GM12878 (cell line): ENCODE results near the gene CCNDBP1. TPM values are rescaled to one million over a fixed set of nuclear protein-coding genes. Genes with fewer than 3 reads are reported as not detected.

Source experiments
- ATAC-seq: fragments of 200-7000 bp; cut with Tn5 transposase; 3 replicates; pipeline ENCODE4 v1.9.1; 2020; ENCODE audit warnings: mild to moderate bottlenecking, moderate library complexity
- BruUV-seq: library from RNA; stranded (reverse); fragments of 400-500 nt; replicated peaks from 2 replicates; lab custom pipeline; 2021; lab: Mats Ljungman, UMichigan
- CTCF ChIA-PET: fragments of 300-600 bp; sonication (Branson Sonifier 250); formaldehyde crosslinking; extraction: SDS; loops from one replicate; lab custom pipeline; 2021; ENCODE audit warnings: inconsistent platforms; lab: Yijun Ruan, JAX
- POLR2A ChIA-PET: fragments of 350-600 bp; formaldehyde crosslinking; extraction: SDS; loops from one replicate; lab custom pipeline; 2021; ENCODE audit warnings: inconsistent platforms; lab: Charles Lee
- RAD21 ChIA-PET: fragments of 300-600 bp; sonication (Branson Sonifier 250); formaldehyde crosslinking; loops from one replicate; lab custom pipeline; 2023; ENCODE audit warnings: antibody characterized with exemption; ENCODE audit not compliant: unreplicated experiment; lab: Charles Lee
- SMC1A ChIA-PET: fragments of 300-600 bp; sonication (Branson Sonifier 250); formaldehyde crosslinking; loops from one replicate; lab custom pipeline; 2023; ENCODE audit not compliant: unreplicated experiment, uncharacterized antibody; lab: Charles Lee
- DNase-seq: peaks from one replicate; pipeline ENCODE4 v3.0.0-alpha.2; 2011; ENCODE audit warnings: low read depth, low spot score
- FAIRE-seq: peaks from 3 replicates; lab custom pipeline; 2011; peaks lifted over from hg19 to GRCh38; lab: Jason Lieb, UNC
- H2AFZ ChIP-seq: 2 replicates; pipeline ENCODE4 v1.6.0; 2011; ENCODE audit warnings: low read depth, low read length, control low read depth; ENCODE audit not compliant: control insufficient read depth
- H3K27ac ChIP-seq: 2 replicates; pipeline ENCODE4 v1.5.1; 2011; ENCODE audit warnings: control low read depth; ENCODE audit not compliant: control insufficient read depth, insufficient read depth
- H3K27me3 ChIP-seq, 2 experiments: replicated peaks in 1 of 2; 2 replicates each; pipeline versions ENCODE4 v1.6.0 to v1.6.1; 2011; ENCODE audit warnings: low read length in 1 of 2; ENCODE audit not compliant: control insufficient read depth in 2 of 2, insufficient read depth in 2 of 2
- H3K36me3 ChIP-seq, 2 experiments: 2 replicates each; pipeline ENCODE4 v1.5.1; 2011; ENCODE audit warnings: low read length in 1 of 2; ENCODE audit not compliant: control insufficient read depth in 2 of 2, insufficient read depth in 2 of 2
- H3K4me1 ChIP-seq: 2 replicates; pipeline ENCODE4 v1.6.1; 2011; ENCODE audit warnings: mild to moderate bottlenecking, low read length, moderate library complexity, mixed read lengths; ENCODE audit not compliant: control insufficient read depth, insufficient read depth
- H3K4me2 ChIP-seq: 2 replicates; pipeline ENCODE4 v1.6.0; 2011; ENCODE audit warnings: control low read depth; ENCODE audit not compliant: control insufficient read depth, insufficient read depth
- H3K4me3 ChIP-seq: fragments of 200-600 bp; sonication (generic); 2 replicates; pipeline ENCODE4 v1.5.1; 2016
- H3K79me2 ChIP-seq: 2 replicates; pipeline ENCODE4 v1.6.0; 2011; ENCODE audit warnings: low read length; ENCODE audit not compliant: control insufficient read depth, insufficient read depth
- H3K9ac ChIP-seq: 2 replicates; pipeline ENCODE4 v1.8.0; 2011; ENCODE audit warnings: low read length, control low read depth, mixed read lengths; ENCODE audit not compliant: control insufficient read depth, insufficient read depth
- H3K9me3 ChIP-seq: replicated peaks from 3 replicates; pipeline ENCODE4 v1.5.1; 2011; ENCODE audit warnings: mild to moderate bottlenecking, low read length; ENCODE audit not compliant: control insufficient read depth, insufficient read depth
- H4K20me1 ChIP-seq: 2 replicates; pipeline ENCODE4 v1.6.0; 2011; ENCODE audit not compliant: control insufficient read depth, insufficient read depth
- ATF2 ChIP-seq: IDR thresholded peaks from 2 replicates; pipeline ENCODE4 v1.6.1; 2012; ENCODE audit warnings: low read length, inconsistent platforms
- CBX3 ChIP-seq: fragments of 200-600 bp; sonication (generic); IDR thresholded peaks from 2 replicates; pipeline ENCODE4 v1.6.1; 2016; ENCODE audit warnings: low read depth, borderline replicate concordance
- HCFC1 ChIP-seq: fragments of 150-350 bp; IDR thresholded peaks from 2 replicates; pipeline ENCODE4 v1.6.1; 2014; ENCODE audit warnings: low read length
- SP1 ChIP-seq: IDR thresholded peaks from one replicate; pipeline ENCODE4 v1.6.1; 2011; ENCODE audit warnings: low read depth, low read length
- TARDBP ChIP-seq: IDR thresholded peaks from 2 replicates; pipeline ENCODE4 v1.6.1; 2016; ENCODE audit warnings: borderline replicate concordance
- ZBTB11 ChIP-seq: fragments of 450-650 bp; formaldehyde crosslinking; IDR thresholded peaks from 2 replicates; pipeline ENCODE4 v1.5.0; 2022; ENCODE audit warnings: mild to moderate bottlenecking, missing genetic modification characterization
- WGBS: methylation state at CpG from one replicate; pipeline ENCODE4 v1.1.6; 2016; ENCODE audit warnings: low lambda C conversion rate; ENCODE audit not compliant: insufficient replicate concordance, insufficient coverage; ENCODE audit errors: missing lambda C conversion rate; 5-methylcytosine and 5-hydroxymethylcytosine counted together
- in situ Hi-C: fragments of 300-500 bp; cut with MboI; formaldehyde crosslinking; loops from 9 replicates; pipeline ENCODE4 v1.14.3; 2018; ENCODE audit warnings: mixed read lengths
- intact Hi-C: fragments of 100-400 bp; cut with micrococcal nuclease; formaldehyde crosslinking; loops from one replicate; pipeline ENCODE4 v1.14.2; 2022; ENCODE audit not compliant: unreplicated experiment
- polyA plus RNA-seq, 11 experiments: library from polyadenylated mRNA; depleted of rRNA in 4 of 11; unstranded in 6 of 11; stranded (reverse) in 5 of 11; fragments of >200 nt; fragmentation: Nextera tagmentation in 4 of 11; fragmentation: Illumina TruSeq in 1 of 11; extraction: Ambion mirVana in 4 of 11; extraction: Trizol in 1 of 11; gene quantifications; 1 replicate in 1 of 11; 2 replicates in 10 of 11; pipeline versions ENCODE4 v1.2.1 to v1.2.3, GENCODE V29; 2011 to 2016; ENCODE audit warnings: inconsistent platforms in 2 of 11, missing spikeins in 2 of 11, low read depth in 1 of 11
- total RNA-seq, 4 experiments: library from RNA; depleted of rRNA in 3 of 4; stranded (reverse); fragments of >200 nt in 3 of 4; fragmentation: Illumina TruSeq in 1 of 4; extraction: Trizol in 1 of 4; gene quantifications; 2 replicates each; pipeline versions ENCODE4 v1.2.1 to v1.2.3, GENCODE V29; 2013 to 2021
- TF ChIP-seq, protein P1 (sequence below): fragments of 450-650 bp; IDR thresholded peaks from 2 replicates; pipeline ENCODE4 v1.6.1; 2017; ENCODE audit warnings: borderline replicate concordance

CCNDBP1 gene
- total and polyA plus RNA-seq, 10 of the 15 experiments (the other 5 are each of a cell fraction or from before 2014, with no cell fraction given): 30.1 to 86.7 (median 42.2) TPM

GRCh38 chr15:43214592-43215295, 29.5 kb downstream of the CCNDBP1 start:
- no peaks in the 10 kb centered on the region for H3K79me2 ChIP-seq
- H3K27me3 ChIP-seq: no peaks in the 10 kb centered on the region
- H3K9me3 ChIP-seq: no peaks in the 10 kb centered on the region; the same call in 2 of the 3 replicates
- WGBS: 47% methylated on average over 6 of the region's 6 CpGs
- TF ChIP-seq HCFC1: no peak
- TF ChIP-seq, protein P1, sequence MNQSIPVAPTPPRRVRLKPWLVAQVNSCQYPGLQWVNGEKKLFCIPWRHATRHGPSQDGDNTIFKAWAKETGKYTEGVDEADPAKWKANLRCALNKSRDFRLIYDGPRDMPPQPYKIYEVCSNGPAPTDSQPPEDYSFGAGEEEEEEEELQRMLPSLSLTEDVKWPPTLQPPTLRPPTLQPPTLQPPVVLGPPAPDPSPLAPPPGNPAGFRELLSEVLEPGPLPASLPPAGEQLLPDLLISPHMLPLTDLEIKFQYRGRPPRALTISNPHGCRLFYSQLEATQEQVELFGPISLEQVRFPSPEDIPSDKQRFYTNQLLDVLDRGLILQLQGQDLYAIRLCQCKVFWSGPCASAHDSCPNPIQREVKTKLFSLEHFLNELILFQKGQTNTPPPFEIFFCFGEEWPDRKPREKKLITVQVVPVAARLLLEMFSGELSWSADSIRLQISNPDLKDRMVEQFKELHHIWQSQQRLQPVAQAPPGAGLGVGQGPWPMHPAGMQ: no peak
- no peak for TF ChIP-seq TARDBP
- TF ChIP-seq ATF2: no peak
- no peak for TF ChIP-seq SP1
- TF ChIP-seq ZBTB11 (CRISPR knock-in tag): no peak
- TF ChIP-seq CBX3: no peak
- TF ChIP-seq, all 136 proteins: peak for 0
- no peaks in the 10 kb centered on the region for H3K4me1 ChIP-seq
- H4K20me1 ChIP-seq: no peaks in the 10 kb centered on the region
- ATAC-seq (no peak), DNase-seq (no peak), FAIRE-seq (no peak)
- in situ Hi-C loops: no loop called here
- no peak overlapping the region for H3K27ac ChIP-seq
- SMC1A ChIA-PET: interaction anchor here (1.6 to 1.9 kb wide), 2 partner anchors 10 to 11 kb away, joined by 6 to 7 read pairs; no protein-coding TSS in a partner anchor
- CTCF ChIA-PET: interaction anchor here (1.0 to 2.6 kb wide), 2 partner anchors 10 to 11 kb away, joined by 4 to 12 read pairs; no protein-coding TSS in a partner anchor
- intact Hi-C loops: no loop called here
- H3K36me3 ChIP-seq: no peaks in the 10 kb centered on the region
- no peak overlapping the region for H3K4me2 ChIP-seq
- no peak overlapping the region for H3K4me3 ChIP-seq
- POLR2A ChIA-PET: interaction anchor here (0.6 kb wide), 1 partner anchor 310 kb away, joined by 3 read pairs; no protein-coding TSS in a partner anchor
- H3K9ac ChIP-seq: no peak overlapping the region
- H2AFZ ChIP-seq: no peak overlapping the region
- no TSS peak for BruUV-seq
- RAD21 ChIA-PET: interaction anchor here (1.1 to 1.5 kb wide), 2 partner anchors 71 to 122 kb away, joined by 3 to 4 read pairs; no protein-coding TSS in a partner anchor
